ENCODE results near the gene HOXA6.

Gene HOXA6

DNA sequence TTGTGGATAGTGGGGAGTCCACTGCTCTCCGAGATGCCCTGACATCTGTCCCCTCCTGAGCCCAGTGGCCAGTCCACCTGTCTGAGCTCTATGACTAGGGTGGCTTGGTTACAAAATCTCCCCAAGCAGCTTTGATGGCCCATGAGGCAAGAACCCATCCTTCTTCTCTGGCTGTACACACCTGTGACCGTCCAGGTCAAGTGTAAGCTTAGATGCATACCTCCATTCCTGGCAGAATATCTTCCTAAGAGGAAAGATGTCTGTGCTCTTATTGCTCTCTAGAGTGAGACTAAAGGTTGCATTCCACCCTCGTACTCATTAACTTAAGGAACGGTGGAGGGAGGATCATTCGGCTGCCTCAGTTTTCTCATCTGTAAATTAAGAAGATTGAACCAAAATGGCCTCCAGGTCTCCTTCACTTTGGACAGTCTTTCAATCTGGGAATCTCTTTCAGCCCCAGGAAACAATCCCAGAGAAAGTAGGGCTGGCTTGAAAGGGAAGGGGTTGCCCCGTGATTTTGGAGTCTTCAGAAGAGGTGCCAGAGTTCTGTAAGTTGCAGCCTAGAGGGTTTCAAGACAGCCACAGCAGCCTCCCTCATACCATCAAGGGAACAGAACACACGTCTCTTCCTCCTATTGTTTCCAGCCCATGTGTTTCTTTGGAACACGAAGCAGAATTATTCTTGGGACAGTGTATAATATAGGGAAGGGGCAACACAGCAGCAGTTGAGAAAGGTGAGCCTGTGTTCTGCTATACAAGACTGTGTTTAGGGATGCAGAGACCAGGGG, 22.5 kb downstream of the HOXA6 start:
- no peak for DNase-seq (ENCODE audit: low read depth in 1 of 2, low spot score in 1 of 2)

DNA sequence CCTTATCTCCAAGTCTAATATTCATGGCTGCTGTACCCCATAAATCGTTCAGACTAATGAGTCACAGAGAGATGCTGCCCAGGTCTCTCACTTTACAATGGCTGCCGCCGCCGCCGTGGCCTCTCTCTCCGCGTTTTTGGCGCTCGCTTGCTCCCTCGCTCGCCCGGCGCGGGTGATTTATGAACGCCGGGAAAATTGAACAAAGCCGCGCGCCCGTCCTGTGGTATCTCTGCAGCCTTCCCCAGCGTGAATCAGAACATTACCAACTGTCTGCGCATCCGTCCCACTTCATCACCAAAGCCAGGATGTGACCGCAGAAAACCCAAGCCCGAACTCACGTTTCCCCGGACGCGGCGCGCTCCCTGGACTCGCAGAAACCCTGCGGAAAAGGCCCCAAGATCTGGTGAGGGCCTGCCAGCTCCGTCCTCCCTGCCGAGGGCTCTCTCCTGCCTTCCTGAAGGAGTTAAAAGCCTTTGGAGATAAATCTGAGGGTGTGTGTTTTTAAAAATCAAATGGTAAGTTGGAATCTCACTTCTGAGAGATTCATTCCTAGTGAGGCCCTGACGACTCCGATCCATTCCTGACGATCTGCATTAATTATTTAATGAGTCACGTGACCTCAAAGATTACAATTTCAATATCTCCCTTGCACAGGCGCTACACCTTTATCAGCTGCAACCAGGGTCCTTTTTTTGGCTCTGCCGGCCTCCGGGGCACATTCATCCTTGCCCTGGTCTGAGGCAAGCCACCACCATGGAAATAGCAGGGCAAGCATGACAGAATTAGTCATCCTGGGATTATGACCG, 23.3 kb downstream of the HOXA6 start:
- no peak for DNase-seq (ENCODE audit: low read depth in 1 of 2, low spot score in 1 of 2)

DNA sequence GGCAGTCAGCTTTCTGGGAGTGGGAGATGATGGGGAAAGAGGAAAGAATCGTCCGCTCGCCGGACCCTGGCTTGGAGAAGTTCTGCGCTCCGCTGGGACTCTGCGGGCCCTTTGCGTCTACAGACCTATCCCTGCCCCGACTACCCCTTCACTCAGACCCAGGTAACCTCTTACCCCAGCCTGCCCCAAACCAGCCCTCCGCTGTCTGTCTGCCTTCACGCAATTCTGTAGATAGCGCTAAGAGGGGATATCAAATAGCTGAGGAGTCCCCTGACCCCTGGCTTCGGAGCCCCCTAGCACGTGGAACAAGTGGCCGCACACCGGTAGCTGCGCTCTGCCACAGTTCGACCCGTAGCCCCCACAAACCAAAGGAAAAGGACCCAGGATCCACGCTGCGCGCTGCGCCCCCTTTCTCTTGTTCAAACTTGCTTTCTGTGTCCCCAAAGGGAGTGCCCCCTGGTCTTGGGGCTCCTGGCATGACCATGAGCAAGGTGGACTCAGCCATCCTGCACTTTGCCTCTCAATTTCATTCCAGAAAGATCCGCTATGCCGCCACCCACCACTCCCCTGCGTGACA, 24.0 kb downstream of the HOXA6 start:
- no peak for DNase-seq (ENCODE audit: low read depth in 1 of 2, low spot score in 1 of 2)

DNA sequence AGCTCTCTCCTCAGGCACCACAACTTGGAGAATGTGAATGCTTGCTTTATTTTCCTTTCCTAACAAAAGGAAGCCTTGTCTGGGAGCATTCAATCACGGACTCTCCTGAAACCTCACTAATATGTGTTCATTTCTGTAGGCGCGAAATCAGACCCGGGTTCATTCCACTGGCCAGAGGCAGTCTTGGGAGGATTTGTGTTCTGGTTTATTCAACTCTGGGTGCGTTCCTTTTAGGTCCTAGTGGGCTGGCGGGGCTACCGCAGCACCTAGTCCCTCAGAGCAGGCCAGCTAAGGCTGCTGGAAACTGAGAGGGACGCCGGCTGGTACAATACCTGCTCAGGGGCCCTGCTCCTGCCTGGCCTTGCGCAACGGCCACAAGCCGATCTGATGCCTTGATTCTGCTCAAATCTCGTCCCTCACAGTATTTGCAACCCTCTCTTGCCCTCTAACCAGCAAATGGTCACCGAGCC, 24.5 kb downstream of the HOXA6 start:
- DNase-seq (ENCODE audit: low read depth in 1 of 2, low spot score in 1 of 2) = no peak

DNA sequence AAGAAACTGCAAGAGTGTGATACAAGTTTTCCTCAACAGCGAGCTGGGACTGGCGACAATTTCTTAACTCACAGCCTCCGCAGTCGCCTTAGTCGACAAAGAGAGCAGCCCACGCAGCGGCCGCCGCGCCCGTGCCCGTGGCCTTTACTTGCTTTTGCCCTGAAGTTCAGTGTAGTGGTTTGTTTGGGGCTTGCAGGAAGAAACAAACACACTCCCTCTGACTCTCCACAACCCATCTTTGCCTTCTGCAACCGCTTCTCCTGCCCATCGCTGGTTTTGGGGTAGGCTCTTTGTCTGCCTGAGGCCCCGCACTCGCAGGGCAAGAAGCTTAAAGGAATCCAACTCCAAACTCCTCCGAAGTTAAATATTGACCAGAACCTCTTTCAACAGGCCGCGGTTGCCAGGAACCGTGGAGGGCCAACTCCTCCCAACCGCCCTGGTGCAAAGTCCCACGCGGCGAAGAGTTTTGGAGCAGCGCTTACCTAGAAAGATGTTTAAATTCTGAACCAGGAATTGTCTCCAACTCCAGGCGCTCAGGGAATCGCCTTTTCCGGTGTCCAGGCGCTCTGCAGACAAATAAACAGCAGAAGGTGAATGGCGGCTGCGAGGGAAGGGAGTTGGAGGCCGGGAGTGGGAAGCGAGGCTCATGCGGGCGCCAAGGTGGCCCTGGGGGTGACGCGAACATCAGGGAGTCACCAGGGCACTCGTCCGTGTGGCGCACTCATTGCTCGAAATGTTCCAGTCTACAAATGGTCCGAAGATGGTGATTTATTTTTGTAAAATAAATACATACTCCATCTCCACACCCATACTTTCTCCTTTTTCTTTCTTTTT, 25.3 kb downstream of the HOXA6 start:
- no peak for DNase-seq (ENCODE audit: low read depth in 1 of 2, low spot score in 1 of 2)

DNA sequence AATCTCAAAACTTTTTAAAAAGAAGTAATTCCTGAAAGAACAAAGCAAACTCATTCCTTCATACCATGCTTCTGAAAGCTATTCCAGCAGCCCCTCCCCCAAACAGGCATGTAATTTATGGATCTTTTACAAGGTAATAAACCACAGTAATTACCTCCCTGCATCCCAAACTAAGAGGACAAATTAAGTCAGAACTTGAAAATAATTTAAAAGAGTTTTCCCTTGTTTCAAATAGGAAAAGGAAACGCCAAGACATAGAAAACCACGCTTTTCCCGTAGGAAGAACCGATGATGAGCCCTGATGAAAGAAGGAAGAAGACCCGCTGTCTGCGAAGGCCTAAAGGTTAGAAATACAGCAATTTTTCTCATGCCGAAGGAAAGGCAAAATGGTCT, 25.9 kb downstream of the HOXA6 start:
- no peak for DNase-seq (ENCODE audit: low read depth in 1 of 2, low spot score in 1 of 2)

DNA sequence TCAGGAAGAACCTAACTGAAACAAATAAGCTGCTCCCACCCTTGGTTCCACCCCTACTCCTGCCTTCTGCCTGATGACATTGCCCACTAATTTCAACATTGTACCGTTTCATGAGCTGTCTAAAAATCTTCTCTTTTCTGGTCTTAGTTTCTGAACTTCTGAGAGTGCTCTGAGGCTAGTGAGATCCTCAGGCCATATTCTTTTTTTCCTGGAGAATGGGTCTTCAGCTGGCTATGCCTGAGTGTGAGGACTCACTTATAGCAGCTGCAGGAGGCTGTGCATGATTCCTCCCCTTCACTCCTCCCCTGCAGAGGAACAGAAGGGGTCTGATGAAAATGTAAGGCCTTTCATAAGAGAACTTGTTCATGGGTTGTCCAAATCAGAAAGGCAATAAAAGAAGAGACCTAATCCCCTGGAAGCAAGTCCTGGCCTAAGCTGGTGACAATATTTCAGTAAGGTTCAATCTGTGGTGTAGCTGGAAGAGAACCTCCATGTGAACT, 28.1 kb downstream of the HOXA6 start:
- DNase-seq (ENCODE audit: low read depth in 1 of 2, low spot score in 1 of 2) = no peak

DNA sequence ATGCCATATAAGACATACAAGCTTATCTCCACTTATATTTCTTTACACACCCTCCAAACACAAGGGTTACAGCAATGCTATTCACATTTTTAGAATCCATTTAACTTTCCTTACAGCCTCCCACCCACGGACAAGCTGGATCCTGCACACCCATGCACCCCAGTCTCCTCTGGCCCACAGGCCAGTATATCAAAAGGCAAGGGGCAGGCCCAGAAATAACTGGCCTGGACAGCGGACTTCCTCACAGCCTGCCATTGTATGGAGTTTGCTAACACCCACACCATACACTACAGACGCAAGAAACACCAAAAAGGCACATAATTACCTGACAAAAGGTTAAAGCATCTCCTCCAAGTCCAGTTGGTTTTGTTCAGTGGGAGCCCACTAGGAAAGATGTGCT, 29.0 kb downstream of the HOXA6 start:
- DNase-seq (ENCODE audit: low read depth in 1 of 2, low spot score in 1 of 2) = no peak

DNA sequence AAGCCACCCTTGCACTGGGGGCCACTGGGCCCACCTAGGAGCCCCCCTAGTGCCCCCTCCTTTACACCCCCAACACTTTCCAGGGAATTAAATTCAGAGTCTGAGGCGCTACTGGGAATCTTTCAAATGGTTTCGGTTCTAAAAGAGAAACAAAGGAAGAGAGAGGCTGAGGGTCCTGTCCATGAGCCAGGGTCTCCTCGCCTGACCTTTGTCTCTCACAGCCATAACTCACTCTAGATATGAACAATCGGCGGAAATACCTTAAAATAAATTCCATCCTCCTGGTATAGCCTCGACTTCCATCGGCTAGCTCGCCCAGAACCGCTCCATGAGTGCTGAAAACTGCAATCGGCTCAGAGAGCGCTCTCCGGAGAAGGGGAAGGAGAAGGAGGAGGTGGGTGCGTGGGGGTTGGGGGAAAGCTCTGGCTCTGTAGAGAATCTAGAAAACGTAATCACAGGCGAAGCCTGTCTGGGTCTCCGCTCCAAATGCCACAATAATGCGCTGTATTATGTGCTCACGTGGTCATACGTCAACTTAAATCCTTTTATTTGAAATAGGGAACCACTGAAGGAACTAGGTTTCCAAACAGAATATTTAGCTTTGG, 29.6 kb downstream of the HOXA6 start:
- no peak for DNase-seq (ENCODE audit: low read depth in 1 of 2, low spot score in 1 of 2)

DNA sequence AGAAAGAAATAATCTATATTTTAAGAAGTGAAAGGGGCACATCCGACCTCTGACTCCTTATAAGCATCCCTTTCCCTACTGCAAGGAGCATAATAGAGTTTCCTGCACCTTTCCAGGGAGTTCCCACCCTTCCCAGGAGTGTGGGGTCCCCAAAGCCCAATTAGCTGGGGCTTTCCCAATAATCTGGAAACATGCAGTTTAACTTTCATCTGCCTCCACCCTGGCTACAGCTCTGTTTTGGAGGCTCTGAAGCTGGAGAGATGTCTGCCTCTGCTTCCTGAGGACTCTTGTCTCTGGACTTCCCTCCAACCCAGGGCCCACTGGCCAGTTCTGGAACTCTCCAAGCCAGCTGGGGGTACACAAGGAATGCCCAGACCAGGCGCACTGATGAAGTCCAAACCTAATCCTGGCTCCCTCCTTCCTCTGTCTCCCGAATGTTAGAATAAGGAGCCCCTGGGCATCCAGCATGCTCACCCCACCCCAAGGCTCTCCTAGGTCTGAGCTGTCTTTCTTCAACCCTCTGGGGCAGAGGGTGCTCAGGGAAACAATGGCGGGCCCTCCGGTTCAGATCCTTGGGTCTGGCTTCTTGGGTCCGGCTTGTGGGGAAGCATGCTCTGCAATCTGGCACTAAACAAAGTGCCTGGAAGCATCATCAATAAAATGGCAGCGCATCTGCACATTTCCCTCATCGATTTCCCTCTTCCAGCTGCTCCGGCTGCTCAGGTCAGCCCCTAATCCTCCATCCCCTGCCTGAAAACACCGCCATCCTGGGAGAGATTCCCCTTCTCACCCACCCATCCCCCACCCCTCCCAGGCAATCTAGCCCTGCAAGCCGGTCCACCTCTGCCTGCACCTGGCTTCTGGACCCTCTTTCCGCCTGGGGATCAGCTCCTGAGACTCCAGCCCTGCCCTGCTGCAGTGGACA, 30.4 kb downstream of the HOXA6 start:
- no peak for DNase-seq (ENCODE audit: low read depth in 1 of 2, low spot score in 1 of 2)

DNA sequence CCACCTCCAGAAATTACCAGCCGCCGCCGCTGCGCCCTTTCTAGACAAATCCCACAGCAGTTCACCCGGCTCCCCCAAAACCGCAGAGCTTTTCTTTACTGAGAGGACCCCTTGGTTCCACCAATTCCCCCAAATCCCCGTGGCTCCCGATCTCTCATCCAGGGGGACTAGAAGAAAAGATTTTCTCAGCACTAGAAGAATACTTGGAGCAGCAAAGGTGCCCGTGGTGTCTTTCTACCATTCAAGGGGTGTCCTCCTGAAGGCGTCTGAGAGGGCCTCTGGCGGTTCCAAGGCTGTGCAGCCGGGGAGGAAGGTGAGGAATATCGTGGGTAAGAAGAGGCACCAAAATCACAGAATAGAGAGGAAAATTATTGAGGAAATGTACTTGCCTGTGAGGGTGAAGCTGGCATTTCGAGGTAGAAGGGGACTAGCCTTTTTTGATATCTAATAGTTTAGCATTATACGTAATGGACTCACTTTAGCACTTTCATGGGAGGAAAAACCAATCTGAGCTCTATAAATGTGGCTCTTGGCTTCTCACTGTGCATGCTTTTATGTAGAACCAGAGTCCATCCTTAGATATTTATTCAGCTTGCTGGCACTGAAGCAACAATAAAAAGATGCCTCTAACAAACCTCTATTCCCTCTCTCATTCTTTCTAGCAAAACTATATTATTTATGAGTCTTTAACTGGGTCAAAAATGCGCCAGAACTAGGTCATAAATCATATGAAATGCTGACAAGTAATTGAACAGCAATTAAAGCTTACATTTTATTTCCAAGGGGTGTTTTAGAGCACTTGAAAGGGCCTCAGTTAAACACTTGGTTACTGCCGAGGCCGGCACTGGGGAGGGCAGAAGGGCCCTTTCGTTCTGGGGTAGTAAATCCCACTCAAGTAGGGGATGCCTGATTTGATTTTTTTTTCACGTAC, 31.3 kb downstream of the HOXA6 start:
- DNase-seq (ENCODE audit: low read depth in 1 of 2, low spot score in 1 of 2) = no peak

DNA sequence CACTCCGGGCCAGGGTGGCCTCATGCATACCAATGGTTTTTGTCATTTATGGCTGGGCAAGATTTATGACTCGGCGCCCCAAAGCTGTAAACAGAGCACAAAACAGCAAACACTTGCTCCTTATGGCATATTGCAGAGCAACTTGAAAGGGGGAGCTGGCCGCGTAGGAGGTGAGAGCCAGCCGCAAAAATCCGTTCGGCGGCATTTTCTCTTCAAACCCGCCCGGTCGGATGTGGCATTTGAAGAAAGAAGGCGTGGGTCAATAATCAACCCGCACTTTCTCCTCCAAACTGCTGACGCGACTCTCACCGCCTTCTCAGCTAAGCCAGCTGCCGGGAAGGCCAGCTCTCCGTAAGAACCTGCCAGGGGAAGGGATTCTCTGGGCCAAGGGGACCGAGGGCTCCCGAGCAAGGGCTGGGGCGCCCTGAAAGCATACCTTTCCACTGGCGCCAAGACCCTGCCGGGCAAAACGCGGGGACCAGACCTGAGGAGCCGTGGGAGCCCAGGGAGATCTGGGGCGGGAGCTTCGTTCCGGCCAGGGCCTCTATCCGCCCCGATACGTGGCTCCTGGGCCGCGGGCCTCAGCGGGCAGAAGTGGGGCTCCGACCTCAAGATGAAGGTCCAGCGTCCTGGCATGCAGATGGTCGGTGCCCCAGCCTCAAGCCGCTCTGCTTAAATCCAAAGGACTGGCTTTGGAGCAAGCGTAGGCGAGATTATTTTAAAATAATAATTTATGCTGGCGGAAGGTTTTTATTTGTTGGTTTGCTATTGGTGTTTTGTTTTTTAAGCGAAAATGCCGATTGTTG, 32.1 kb downstream of the HOXA6 start:
- no peak for DNase-seq (ENCODE audit: low read depth in 1 of 2, low spot score in 1 of 2)

DNA sequence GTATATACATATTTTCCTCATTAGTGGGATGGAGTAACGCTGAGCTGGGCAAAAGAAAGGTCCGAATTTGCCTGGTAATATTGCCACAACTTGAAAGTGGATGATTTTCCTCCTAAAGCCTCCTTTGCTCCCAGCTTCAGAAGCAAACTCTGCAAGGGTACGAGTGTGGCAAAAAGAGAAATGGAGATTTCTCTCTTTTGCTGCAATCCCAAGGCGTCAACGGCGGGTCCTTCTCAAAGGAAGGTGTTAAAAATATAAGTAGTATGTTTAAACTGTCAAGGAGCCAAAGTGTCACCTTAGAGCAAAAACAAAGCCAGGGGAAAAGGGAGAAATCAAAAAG, 32.7 kb downstream of the HOXA6 start:
- DNase-seq (ENCODE audit: low read depth in 1 of 2, low spot score in 1 of 2) = no peak

DNA sequence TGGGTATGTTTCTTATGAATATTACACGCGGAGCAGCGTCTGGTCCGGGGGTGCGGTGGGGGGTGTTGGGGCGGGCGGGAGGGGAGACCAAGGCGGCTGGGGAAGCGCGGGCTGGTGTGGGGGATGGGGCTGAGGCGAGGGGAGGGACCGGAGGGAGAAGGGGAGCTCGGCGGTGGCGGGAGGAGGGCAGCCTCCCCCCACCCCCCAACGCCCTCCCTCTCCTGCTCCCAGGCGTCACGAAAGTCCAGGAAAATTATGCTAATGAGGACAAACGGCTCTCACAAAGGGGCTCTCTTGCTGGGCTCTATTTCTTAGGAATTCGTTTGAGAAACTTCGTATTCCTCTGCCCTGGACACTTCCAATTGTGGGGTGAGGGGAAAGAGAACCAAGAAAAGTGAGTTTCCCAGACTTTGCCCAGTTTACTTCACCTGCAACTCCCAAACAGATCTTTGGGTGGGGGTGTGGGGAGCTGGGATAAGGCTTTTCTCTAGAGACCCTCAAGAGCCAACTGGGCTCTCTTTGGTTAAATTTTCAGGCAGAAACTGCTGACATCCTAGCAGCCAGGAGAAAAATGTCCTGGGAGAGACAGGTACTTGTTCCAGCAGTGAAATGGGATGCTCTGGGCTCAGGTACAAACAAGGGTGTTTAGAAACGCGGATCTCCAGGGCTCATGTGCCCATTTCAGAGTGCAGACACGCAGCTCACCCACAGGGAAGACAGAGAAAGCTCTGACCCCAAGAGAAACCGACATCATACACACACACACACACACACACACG, 33.4 kb downstream of the HOXA6 start:
- no peak for DNase-seq (ENCODE audit: low read depth in 1 of 2, low spot score in 1 of 2)

DNA sequence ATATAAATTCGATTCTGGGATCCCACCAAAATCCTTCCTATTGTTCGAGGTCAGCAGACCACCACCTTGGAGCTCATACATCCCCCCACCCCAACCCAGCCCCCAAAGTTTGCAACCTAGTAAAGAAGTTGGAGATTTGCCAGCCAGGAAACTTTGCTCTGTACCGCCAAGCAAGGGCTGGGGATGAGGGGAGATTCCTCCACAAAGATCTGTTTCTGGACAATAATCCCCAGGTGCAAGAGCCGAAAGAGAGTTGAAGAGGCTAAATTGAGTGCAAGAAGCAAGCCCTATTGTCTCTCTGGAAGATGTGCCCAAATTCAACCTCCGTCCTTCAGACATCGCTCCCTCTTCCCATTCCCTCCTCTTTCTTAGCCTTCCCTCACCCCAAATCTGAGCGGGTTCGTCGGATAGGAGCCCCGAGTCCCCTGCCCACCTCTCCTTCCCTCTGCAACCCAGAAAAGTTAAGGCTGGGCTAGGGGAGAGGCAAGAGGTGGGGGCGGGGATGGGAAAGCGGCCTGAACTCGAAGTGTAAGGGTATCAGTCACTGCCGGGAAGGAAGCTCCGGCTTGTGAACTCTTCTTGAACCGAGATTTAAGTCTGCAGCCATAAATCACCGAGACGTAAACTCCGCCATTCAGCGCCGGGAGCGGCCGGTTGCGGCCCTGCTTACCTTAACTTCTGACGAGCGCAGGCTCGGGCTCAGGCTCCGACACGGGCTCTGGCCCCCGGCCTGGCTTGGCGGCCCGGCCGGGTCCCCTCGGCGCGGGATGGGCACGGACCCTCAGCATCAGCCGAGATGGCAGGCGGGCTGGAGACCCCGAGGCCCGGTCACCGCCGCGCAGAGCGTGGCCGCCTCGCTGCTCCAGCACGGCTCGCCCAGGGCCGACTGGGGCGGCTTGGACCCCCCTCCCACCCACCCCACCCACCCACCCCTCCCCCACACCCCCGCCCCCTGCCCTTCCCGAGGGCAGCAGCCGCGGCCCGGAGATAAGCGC, 34.3 kb downstream of the HOXA6 start:
- DNase-seq (ENCODE audit: low read depth in 1 of 2, low spot score in 1 of 2) = no peak

DNA sequence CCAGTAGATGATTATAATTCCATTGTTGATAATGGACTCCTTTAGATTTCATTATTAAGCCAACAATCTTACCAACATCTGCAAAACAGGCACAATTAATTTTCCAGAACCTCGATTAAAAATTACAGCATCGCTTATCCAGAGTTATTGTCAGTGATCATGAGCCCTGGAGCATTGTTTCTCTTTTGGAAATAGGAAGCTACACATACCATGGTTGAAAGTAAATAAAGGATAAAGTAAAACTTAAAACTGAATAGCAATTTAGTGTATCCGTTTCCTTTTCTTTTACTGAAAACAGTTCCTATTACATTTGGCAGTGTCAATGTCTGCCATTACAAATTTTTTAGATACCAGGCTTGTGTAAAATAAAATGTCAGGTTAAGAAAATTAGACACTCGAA, 35.2 kb downstream of the HOXA6 start:
- DNase-seq (ENCODE audit: low read depth in 1 of 2, low spot score in 1 of 2) = no peak

Measured in activated T-helper 1 cell treated with anti-CD3 and anti-CD28 coated beads, Interleukin-2, amount 50 U/mL, for 16 hours (primary cell).